ENCODE measurements around the gene WWOX.

DNA sequence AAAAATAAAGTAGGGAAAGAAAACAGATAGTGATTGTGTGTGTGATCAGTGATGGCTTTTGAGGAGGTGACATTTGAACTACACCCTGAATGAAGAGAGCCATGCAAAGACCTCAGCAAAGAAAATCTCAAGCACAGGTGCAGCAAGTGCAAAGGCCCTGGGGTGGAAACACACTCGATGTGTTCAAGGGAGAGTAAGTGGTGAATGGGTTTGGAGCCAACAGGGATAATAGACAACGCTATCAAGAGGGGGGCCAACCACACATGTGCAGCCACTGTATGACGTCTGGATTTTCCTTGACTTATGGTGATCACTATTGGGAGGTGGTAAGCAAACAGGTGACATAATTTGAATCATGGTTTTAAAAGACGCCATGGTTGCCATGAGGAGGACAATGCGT is 564.2 kb downstream of the WWOX start:
- TF ChIP-seq, protein P1, sequence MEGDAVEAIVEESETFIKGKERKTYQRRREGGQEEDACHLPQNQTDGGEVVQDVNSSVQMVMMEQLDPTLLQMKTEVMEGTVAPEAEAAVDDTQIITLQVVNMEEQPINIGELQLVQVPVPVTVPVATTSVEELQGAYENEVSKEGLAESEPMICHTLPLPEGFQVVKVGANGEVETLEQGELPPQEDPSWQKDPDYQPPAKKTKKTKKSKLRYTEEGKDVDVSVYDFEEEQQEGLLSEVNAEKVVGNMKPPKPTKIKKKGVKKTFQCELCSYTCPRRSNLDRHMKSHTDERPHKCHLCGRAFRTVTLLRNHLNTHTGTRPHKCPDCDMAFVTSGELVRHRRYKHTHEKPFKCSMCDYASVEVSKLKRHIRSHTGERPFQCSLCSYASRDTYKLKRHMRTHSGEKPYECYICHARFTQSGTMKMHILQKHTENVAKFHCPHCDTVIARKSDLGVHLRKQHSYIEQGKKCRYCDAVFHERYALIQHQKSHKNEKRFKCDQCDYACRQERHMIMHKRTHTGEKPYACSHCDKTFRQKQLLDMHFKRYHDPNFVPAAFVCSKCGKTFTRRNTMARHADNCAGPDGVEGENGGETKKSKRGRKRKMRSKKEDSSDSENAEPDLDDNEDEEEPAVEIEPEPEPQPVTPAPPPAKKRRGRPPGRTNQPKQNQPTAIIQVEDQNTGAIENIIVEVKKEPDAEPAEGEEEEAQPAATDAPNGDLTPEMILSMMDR (IDR thresholded peaks at IDR 0.05) = no peak
- no peak for TF ChIP-seq POLR2A (IDR thresholded peaks at IDR 0.05)
